Measurements from ENCODE around the gene SLCO4C1.

SLCO4C1 gene

GRCh38 chr5:102270036-102270435 is 26.0 kb downstream of the SLCO4C1 start:
- no peak for DNase-seq

GRCh38 chr5:102262688-102263087 is 33.4 kb downstream of the SLCO4C1 start:
- peak; percentile 11 for DNase-seq

GRCh38 chr5:102249381-102249780 is 46.7 kb downstream of the SLCO4C1 start:
- DNase-seq, result no peak

GRCh38 chr5:102243213-102243612 is 52.9 kb downstream of the SLCO4C1 start:
- no peak for DNase-seq

GRCh38 chr5:102241809-102242421 is 54.2 kb downstream of the SLCO4C1 start:
- DNase-seq, result no peak

- DNase-seq, result no peak
Observed at GRCh38 chr5:102231693-102232619, 64.1 kb downstream of the SLCO4C1 start.

GRCh38 chr5:102229685-102230084 is 66.4 kb downstream of the SLCO4C1 start:
- no peak for DNase-seq

GRCh38 chr5:102226321-102226720 is 69.8 kb downstream of the SLCO4C1 start:
- no peak for DNase-seq

- peak; percentile 36 for DNase-seq
Observed at GRCh38 chr5:102223542-102224477, 72.3 kb downstream of the SLCO4C1 start.

- DNase-seq, result no peak
Observed at GRCh38 chr5:102222772-102223171, 73.3 kb downstream of the SLCO4C1 start.

GRCh38 chr5:102221949-102222348 is 74.1 kb downstream of the SLCO4C1 start:
- no peak for DNase-seq

GRCh38 chr5:102218159-102218558 is 77.9 kb downstream of the SLCO4C1 start:
- no peak for DNase-seq

- no peak for DNase-seq
Observed at GRCh38 chr5:102216678-102217077, 79.4 kb downstream of the SLCO4C1 start.

- no peak for DNase-seq
Observed at GRCh38 chr5:102211165-102211564, 84.9 kb downstream of the SLCO4C1 start.

- no peak for DNase-seq
Observed at GRCh38 chr5:102200861-102201260, 95.2 kb downstream of the SLCO4C1 start.

- no peak for DNase-seq
Observed at GRCh38 chr5:102196481-102196880, 99.6 kb downstream of the SLCO4C1 start.
